Measurements from ENCODE around the gene RFX8.

- TF ChIP-seq, protein P1, sequence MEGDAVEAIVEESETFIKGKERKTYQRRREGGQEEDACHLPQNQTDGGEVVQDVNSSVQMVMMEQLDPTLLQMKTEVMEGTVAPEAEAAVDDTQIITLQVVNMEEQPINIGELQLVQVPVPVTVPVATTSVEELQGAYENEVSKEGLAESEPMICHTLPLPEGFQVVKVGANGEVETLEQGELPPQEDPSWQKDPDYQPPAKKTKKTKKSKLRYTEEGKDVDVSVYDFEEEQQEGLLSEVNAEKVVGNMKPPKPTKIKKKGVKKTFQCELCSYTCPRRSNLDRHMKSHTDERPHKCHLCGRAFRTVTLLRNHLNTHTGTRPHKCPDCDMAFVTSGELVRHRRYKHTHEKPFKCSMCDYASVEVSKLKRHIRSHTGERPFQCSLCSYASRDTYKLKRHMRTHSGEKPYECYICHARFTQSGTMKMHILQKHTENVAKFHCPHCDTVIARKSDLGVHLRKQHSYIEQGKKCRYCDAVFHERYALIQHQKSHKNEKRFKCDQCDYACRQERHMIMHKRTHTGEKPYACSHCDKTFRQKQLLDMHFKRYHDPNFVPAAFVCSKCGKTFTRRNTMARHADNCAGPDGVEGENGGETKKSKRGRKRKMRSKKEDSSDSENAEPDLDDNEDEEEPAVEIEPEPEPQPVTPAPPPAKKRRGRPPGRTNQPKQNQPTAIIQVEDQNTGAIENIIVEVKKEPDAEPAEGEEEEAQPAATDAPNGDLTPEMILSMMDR (IDR thresholded peaks at IDR 0.05) = no peak
- no peak for TF ChIP-seq POLR2AphosphoS5 (IDR thresholded peaks at IDR 0.05)
- TF ChIP-seq EP300 (IDR thresholded peaks at IDR 0.05; ENCODE audit: low read depth) = no peak
Measured at GRCh38 chr2:101508636-101509035, 33.7 kb upstream of the RFX8 start.

Data from transverse colon (tissue), 4 donors.